Dendritic cell treated with granulocyte-macrophage colony-stimulating factor and Interleukin-4, amounts not matched to agents 40 ng/mL and 50 ng/mL, for 4 days (primary cell): ENCODE measurements around the gene CDT1.
"Not testable (repeated sequence)": the region's sequence is repeated elsewhere in the genome, so short reads cannot be mapped to it uniquely, and the experiment has no call there.

ENCODE experiments used
- H3K27ac Mint-ChIP-seq: one replicate; pipeline ENCODE4 v1.8.0; 2022; ENCODE audit warnings: mild to moderate bottlenecking, mixed read lengths
- H3K27me3 Mint-ChIP-seq: one replicate; pipeline ENCODE4 v1.8.0; 2022; ENCODE audit warnings: mild to moderate bottlenecking, mixed read lengths
- H3K36me3 Mint-ChIP-seq: one replicate; pipeline ENCODE4 v1.8.0; 2022; ENCODE audit warnings: low read depth, mixed read lengths
- H3K4me1 Mint-ChIP-seq: one replicate; pipeline ENCODE4 v1.8.0; 2022; ENCODE audit warnings: low read depth, mixed read lengths
- H3K4me3 Mint-ChIP-seq: one replicate; pipeline ENCODE4 v1.8.0; 2022; ENCODE audit warnings: mild to moderate bottlenecking, moderate library complexity, mixed read lengths
- H3K9me3 Mint-ChIP-seq: one replicate; pipeline ENCODE4 v1.8.0; 2022; ENCODE audit warnings: mixed read lengths
- intact Hi-C: fragments of 100-400 bp; cut with micrococcal nuclease; formaldehyde crosslinking; loops from one replicate; pipeline ENCODE4 v1.15.0; 2022

CDT1 gene

DNA sequence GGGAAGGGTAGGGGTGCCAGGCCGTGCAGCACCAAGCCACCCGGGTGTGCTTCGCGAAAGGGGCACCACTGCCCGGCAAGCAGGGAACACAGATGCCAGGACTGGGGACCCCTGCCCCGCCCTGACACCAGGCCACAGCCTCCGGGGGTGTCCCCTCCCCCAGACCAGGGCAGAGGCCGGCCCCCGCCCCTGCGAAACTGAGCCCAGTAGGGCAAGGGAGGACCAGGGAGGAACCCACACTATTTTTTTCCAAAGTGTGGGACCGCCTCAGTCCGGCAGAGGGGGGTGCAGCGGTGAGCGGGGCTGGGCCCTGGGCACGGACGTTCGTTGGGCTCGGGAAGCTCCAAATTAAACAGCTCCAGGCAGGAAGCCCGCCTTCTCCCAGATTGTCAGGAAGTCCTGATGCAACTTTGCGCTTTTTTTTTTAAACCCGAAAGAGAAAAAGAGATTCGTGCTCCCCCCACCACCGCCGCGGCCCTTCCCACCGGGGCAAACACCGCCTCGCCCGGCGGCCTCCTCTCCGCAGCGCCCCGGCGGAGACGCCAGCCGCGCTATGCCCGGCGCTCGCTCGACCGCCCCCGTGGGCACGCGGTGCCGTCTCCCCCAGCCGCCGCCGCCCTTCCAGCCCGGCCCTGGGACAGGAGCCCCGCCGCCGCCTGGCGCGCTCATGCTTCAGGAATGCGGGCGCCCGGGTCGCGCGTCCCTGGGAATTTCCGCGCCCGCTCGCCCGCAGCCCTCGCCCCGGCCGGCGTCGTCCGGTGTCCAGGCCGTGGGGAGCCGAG lies 19.3 kb upstream of the CDT1 start:
- Mint-ChIP-seq H3K27me3 (no peaks in the 10 kb centered on the region), H3K27ac (peak overlapping the region; percentile 93)
- intact Hi-C loops = loop anchor here (2.0 kb wide), 2 partner anchors 47 to 73 kb away; partner anchors contain the start of genes GALNS and TRAPPC2L

DNA sequence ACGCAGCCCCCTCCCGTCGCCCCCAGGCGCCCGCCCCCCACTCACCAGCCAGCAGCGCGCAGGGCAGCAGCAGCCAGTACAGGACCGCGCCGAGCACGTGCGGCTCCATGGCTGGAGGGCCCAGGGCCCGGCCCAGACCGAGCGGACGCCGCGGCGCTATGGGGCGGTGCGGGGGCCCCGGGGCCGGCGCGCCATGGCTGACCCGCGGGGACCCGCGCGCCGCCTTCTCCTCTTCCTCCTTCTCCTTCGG lies 18.8 kb upstream of the CDT1 start:
- peaks cover 51% of the 10 kb centered on the region for H3K4me1 Mint-ChIP-seq
- H3K9me3 Mint-ChIP-seq = no peaks in the 10 kb centered on the region
- H3K4me3 Mint-ChIP-seq = peak overlapping the region; percentile 87
- peak overlapping the region; percentile 93 for H3K27ac Mint-ChIP-seq
- intact Hi-C loops = loop anchor here (2.0 kb wide), 2 partner anchors 48 to 72 kb away; partner anchors contain the start of genes GALNS and TRAPPC2L
- H3K36me3 Mint-ChIP-seq = peaks cover 8% of the 10 kb centered on the region
- H3K27me3 Mint-ChIP-seq = no peaks in the 10 kb centered on the region

More for the DNA sequence above, 19.3 kb upstream of the CDT1 start:
- Mint-ChIP-seq H3K36me3 (peaks cover 13% of the 10 kb centered on the region), H3K9me3 (no peaks in the 10 kb centered on the region), H3K4me1 (peaks cover 52% of the 10 kb centered on the region), H3K4me3 (peak overlapping the region; percentile 87)

DNA sequence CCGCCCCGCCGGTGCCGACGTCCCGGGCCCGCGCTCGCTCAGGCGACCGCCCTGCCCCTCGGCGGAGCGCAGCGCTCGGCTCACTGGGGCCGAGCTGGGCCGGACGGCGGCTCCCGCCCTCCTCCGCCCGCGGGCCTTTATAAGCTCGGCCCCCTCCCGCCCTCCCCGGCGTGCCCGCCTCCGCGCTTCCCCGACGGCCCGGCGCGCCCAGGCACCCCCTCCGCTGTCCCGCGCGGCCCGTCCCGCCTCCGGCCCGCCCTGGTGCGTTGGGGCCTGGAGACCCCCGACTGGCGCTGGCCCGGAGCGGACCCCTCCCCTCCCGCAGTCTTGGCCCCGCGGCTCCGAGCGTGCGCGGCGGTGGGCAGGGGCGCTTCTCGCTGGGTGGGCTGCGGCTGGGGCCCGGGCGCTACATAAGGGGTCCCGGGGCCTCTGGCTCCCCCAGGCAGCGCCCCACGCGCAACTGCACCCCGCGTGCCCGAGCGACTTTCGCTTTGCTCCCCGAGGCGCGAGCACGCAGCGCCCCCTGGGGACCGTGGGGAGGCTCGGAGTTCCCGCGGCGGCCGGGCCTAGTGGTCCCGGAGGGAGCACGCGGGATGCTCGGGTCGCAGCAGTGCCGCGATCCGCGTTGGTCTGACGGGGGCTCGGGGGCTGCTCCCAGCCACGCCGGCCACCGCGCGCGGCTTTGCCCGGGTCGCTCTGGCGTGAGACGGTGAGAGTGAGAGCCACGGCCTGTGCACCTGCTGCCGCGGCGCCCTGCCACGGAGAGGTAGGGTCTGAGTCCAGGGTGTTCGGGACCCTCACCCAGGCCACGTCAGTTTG lies 18.3 kb upstream of the CDT1 start, which contains the start of gene PIEZO1:
PIEZO1 (minus strand) TSS at position 115 of the 819 bp plus-strand sequence. CDS start 256 bp downstream, outside the sequence.
- Mint-ChIP-seq H3K27me3 (no peaks in the 10 kb centered on the region), H3K4me3 (peak within 1 kb of the TSS; percentile 87), H3K27ac (peak within 1 kb of the TSS; percentile 93), H3K36me3 (peaks cover 6% of the 10 kb centered on the region), H3K4me1 (peaks cover 51% of the 10 kb centered on the region), H3K9me3 (no peaks in the 10 kb centered on the region)
- intact Hi-C loops = loop anchor here (2.0 kb wide), 2 partner anchors 49 to 71 kb away; partner anchors contain the start of genes GALNS and TRAPPC2L

DNA sequence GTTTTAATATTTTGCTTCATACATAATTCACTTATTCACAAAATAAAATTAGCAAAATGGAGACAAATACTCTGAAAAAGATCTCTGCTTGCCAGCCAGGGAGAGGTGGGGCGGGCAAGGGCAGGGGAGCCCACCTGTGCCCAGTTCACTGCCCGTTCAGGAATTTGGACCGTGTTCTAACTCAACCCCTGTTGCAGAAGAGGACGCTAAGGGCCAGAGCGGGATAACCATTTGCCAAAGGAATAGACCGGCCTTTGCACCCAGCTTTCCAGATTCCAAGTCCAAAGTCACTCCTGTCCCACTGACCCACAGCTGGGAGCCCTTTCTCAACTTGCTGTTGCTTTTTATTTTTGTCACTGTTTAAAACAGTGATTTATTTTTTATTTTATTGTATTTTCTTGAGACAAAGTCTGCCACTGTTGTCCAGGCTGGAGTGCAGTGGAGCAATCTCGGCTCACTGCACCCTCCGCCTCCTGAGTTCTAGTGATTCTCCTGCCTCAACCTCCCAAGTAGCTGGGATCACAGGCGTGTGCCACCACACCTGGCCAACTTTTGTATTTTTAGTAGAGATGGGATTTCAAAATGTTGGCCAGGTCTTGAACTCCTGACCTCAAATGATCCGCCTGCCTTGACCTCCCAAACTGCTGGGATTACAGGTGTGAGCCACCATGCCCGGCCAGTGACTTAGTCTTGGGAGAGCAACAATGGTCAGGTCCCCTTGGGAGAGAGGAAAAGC lies 15.8 kb upstream of the CDT1 start:
- H3K9me3 Mint-ChIP-seq = no peaks in the 10 kb centered on the region
- H3K4me1 Mint-ChIP-seq = peaks cover 49% of the 10 kb centered on the region
- peak overlapping the region; percentile 44 for H3K27ac Mint-ChIP-seq
- H3K36me3 Mint-ChIP-seq = peaks cover 6% of the 10 kb centered on the region
- H3K4me3 Mint-ChIP-seq = no peak overlapping the region
- H3K27me3 Mint-ChIP-seq = peaks cover 2% of the 10 kb centered on the region
- intact Hi-C loops = no loop called here

DNA sequence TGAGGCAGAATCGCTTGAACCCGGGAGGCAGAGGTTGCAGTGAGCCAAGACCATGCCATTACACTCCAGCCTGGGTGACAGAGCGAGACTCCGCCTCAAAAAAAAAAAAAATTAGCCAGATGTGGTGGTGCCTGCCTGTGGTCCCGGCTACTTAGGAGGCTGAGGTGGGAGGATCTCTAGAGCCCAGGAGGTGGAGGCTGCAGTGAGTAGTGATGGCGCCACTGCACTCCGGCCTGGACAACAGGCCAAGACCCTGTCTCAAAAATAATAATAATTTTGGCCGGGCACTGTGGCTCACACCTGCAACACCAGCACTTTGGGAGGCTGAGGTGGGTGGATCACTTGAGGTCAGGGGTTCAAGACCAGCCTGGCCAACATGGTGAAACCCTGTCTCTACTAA lies 14.8 kb upstream of the CDT1 start:
- peaks cover 49% of the 10 kb centered on the region for H3K4me1 Mint-ChIP-seq
- H3K27me3 Mint-ChIP-seq = peaks cover 10% of the 10 kb centered on the region
- H3K9me3 Mint-ChIP-seq, intact Hi-C loops, H3K4me3 Mint-ChIP-seq, H3K36me3 Mint-ChIP-seq: not testable (repeated sequence)
- H3K27ac Mint-ChIP-seq = peak overlapping the region; percentile 44

DNA sequence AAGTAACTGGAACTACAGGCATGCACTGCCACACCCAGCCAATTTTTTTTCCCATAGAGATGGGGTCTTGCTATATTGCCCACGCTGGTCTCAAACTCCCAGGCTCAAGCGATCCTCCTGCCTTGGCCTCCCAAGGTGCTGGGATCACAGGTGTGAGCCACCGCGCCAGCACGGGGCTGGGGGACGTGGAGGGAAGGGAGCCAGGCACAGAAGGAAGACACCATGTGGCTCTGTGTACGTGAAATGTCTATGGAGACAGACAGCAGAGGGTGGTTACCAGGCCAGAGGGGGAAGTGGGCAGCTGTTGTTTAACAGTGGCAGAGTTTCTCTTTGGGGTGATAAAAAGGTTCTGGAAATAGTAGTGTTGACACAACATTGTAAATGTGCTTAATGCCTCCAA lies 14.0 kb upstream of the CDT1 start:
- intact Hi-C loops = no loop called here
- H3K4me3 Mint-ChIP-seq = peak overlapping the region; percentile 13

DNA sequence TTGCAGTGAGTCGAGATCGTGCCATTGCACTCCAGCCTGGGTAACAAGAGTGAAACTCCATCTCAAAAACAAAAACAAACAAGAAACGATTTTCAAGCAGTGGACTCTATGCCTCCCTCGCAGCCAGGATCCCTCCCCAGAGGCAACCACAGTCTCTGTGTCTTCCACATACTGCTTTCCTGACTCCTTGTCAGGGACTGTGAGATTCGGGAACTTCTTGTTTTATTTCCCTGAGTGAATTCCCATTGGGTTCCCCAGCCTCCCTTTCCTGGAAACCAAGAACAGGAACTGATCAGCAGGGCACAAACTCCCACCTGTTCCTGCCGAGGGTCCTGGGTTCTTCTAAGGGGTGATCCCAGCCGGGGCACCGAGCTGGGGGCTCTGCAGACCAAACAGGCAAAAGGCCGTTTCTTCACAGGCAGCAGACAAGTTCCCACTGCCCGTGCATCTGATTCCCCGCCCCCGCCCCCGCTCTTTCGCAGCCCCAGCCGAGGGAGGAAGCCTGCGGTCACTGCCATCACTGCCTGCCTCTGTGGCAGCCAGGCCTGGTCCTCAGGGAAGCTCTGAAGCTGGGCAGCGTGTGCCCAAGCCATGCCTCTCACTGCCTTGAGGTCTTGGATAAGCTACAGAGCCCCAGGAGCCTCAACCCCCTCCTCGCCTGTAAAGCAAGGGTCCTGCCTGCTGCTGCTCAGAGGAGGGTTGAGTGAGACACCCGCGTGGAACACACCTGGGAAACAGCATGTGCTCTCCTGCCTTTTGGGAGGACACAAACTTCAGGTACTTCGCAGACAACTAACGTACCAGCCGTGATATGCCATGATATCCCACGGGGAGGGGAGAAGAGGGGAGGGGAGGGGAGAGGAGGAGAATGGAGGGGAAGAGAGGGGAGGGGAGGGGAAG lies 13.0 kb upstream of the CDT1 start:
- peak overlapping the region; percentile 55 for H3K4me3 Mint-ChIP-seq
- intact Hi-C loops = no loop called here
- no peaks in the 10 kb centered on the region for H3K36me3 Mint-ChIP-seq
- H3K27ac Mint-ChIP-seq = peak overlapping the region; percentile 88
- peaks cover 55% of the 10 kb centered on the region for H3K4me1 Mint-ChIP-seq
- H3K9me3 Mint-ChIP-seq = no peaks in the 10 kb centered on the region
- peaks cover 10% of the 10 kb centered on the region for H3K27me3 Mint-ChIP-seq

More for the DNA sequence above, 14.0 kb upstream of the CDT1 start:
- Mint-ChIP-seq H3K27me3 (peaks cover 10% of the 10 kb centered on the region), H3K9me3 (no peaks in the 10 kb centered on the region), H3K27ac (peak overlapping the region; percentile 88), H3K36me3 (no peaks in the 10 kb centered on the region), H3K4me1 (peaks cover 49% of the 10 kb centered on the region)

DNA sequence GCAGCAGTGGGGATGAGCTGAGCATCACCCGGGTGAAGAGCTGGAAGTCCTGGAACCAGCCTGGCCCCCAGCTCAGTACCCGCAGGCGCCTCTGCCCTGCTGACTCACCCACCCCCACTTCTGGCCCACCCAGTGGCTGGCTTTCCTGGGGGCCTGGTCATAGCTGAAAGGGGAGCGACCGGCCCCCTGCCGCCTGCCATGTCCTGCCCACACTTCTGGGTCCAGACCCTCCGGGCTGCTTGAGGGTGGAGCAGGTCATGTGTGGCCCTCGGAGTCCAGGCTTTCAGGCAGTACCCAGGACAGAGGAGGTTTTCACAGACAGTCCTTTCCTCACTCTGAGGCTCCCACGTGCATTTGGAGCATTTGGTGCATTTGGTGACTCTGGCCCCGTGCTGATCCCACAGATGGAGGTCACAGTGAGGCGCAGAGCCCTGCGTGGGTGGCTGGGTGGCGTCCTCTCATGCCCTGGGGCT lies 11.5 kb upstream of the CDT1 start:
- H3K36me3 Mint-ChIP-seq = no peaks in the 10 kb centered on the region
- peaks cover 10% of the 10 kb centered on the region for H3K27me3 Mint-ChIP-seq
- H3K4me1 Mint-ChIP-seq = peaks cover 59% of the 10 kb centered on the region
- peak overlapping the region; percentile 25 for H3K27ac Mint-ChIP-seq
- H3K4me3 Mint-ChIP-seq = no peak overlapping the region
- intact Hi-C loops = no loop called here
- no peaks in the 10 kb centered on the region for H3K9me3 Mint-ChIP-seq

DNA sequence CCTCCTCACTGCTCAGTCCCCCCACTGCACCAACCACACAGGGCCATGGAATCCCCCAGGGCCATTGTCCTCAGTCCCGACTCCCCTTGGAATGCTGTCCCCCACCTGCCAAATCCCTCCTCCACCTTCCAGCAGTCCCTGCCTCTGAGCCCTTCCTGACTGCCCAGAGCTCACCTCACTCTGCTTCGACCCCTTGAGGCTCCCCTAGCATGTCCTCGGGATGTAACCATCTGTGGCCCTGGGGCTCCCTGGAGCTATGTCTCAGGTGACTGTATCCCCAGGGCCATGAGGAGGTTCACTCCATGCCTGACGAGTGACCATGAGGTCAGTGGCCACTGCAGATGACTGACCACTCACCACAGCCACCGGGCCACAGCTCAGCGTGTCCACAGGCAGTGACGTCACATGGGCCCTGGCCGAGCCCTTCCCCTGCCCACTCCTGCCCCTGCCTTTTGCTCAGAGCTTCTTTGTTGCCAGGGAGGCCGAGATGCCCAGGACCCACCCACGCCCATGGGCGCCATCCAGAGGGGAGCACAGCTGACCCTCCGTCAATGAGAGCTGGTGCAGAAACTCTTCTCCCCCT lies 10.8 kb upstream of the CDT1 start:
- intact Hi-C loops = no loop called here
- H3K27me3 Mint-ChIP-seq = peaks cover 10% of the 10 kb centered on the region
- H3K9me3 Mint-ChIP-seq = no peaks in the 10 kb centered on the region
- H3K4me1 Mint-ChIP-seq = peaks cover 59% of the 10 kb centered on the region
- peak overlapping the region; percentile 25 for H3K27ac Mint-ChIP-seq
- H3K36me3 Mint-ChIP-seq = no peaks in the 10 kb centered on the region
- no peak overlapping the region for H3K4me3 Mint-ChIP-seq

DNA sequence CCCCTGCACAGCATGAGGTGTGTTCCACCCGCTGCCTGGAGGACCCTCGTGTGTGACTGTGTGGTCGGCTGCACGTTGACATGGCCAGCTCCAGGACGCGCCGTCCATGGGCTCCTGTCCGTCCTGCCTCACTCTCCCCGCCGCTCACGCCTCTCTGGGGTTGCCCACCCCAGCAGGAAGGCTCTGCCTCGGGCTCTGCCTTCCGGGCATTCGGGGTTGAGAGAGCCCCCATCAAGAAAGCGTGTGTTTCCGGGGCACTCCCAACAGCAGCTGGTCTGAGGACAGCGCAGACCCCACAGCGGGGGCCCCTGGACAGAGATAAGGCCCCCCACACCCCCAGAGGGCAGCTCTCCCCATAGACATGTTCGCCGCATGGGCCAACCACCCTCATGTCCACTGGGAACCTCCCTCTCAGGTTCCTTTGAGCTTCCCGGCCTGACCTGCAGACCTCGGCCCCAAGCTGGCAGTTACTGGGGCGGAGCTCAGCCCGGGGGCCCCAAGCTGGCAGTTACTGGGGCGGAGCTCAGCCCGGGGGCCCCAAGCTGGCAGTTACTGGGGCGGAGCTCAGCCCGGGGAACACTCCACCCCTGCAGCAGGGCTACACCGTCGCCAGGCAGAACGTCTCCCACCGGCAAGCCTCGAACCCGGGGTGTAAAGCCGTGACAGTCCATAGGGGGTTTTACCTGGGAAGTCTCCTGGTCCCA lies 10.2 kb upstream of the CDT1 start:
- H3K27me3 Mint-ChIP-seq = peaks cover 10% of the 10 kb centered on the region
- H3K36me3 Mint-ChIP-seq = no peaks in the 10 kb centered on the region
- H3K4me3 Mint-ChIP-seq = no peak overlapping the region
- no peak overlapping the region for H3K27ac Mint-ChIP-seq
- peaks cover 59% of the 10 kb centered on the region for H3K4me1 Mint-ChIP-seq
- intact Hi-C loops = no loop called here
- no peaks in the 10 kb centered on the region for H3K9me3 Mint-ChIP-seq

DNA sequence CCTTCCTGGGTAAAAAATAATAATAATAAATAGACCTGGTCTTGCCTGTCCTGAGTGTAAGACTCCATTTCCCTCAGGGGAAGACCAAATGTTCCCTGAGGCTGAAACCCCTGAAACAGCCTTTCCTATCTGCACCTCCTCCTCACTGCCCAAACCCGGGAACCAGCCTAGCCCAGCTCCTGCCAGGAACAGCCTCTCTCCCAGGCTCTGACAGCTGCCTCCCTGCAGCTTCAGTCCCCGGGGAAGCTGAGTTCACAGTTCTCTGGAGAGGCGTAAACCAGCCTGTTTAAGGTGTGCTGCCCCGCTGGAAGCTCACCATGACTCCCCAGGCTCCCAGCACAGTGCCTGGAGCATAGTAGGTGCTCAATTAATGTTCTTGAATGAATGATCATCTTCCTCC lies 7.3 kb upstream of the CDT1 start:
- Mint-ChIP-seq H3K27ac (no peak overlapping the region), H3K9me3 (no peaks in the 10 kb centered on the region), H3K27me3 (peaks cover 20% of the 10 kb centered on the region), H3K36me3 (no peaks in the 10 kb centered on the region), H3K4me1 (peaks cover 59% of the 10 kb centered on the region), H3K4me3 (no peak overlapping the region)
- intact Hi-C loops = no loop called here

DNA sequence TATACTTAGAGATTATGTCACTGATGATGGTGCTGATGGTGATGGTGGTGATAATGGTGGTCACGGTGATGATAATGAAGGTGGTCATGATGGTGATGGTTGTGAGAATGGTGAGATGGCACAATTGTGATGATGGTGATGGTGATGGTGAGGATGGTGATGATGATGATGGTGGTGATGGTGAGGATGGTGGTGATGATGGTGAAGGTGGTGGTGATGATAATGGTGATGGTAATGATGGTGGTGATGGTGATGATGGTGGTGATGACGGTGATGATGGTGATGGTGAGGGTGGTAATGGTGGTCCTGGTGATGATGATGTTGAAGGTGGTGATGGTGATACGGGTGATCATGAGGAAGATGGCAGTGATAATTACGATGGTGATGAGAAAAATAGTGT lies 5.5 kb upstream of the CDT1 start:
- Mint-ChIP-seq H3K4me1 (peaks cover 42% of the 10 kb centered on the region), H3K27ac (no peak overlapping the region), H3K36me3 (no peaks in the 10 kb centered on the region), H3K4me3 (no peak overlapping the region), H3K27me3 (peaks cover 14% of the 10 kb centered on the region), H3K9me3 (no peaks in the 10 kb centered on the region)
- intact Hi-C loops = no loop called here
